ENCODE results near the gene FOXN3. TPM values are rescaled to one million over a fixed set of nuclear protein-coding genes. Genes with fewer than 3 reads are reported as not detected.
"Not testable (repeated sequence)": the region's sequence is repeated elsewhere in the genome, so short reads cannot be mapped to it uniquely, and the experiment has no call there.

Gene FOXN3
- total RNA-seq, 1 donor from 2014 or later: 127 TPM

GRCh38 chr14:89212386-89213235, 204.4 kb downstream of the FOXN3 start:
- no peak for ATAC-seq
- intact Hi-C loops (cut with DNase I): no loop called here
- DNase-seq (ENCODE audit: missing footprints): no peak

GRCh38 chr14:89209558-89209957, 207.5 kb downstream of the FOXN3 start:
- intact Hi-C loops (cut with DNase I): no loop called here
- no peak for DNase-seq (ENCODE audit: missing footprints)
- no peak for ATAC-seq

GRCh38 chr14:89207925-89208328, 209.1 kb downstream of the FOXN3 start:
- ATAC-seq (no peak), DNase-seq (ENCODE audit: missing footprints) (no peak)
- intact Hi-C loops (cut with DNase I): no loop called here

- ATAC-seq (no peak), DNase-seq (ENCODE audit: missing footprints) (no peak)
- intact Hi-C loops (cut with DNase I): no loop called here
These were observed 210.5 kb downstream of the FOXN3 start for GRCh38 chr14:89206389-89207031.

- DNase-seq (ENCODE audit: missing footprints) (no peak), ATAC-seq (no peak)
- intact Hi-C loops (cut with DNase I): no loop called here
These were observed 211.8 kb downstream of the FOXN3 start for GRCh38 chr14:89205137-89205740.

- ATAC-seq: no peak
- intact Hi-C loops (cut with DNase I): no loop called here
- DNase-seq (ENCODE audit: missing footprints): no peak
These were observed 214.4 kb downstream of the FOXN3 start for GRCh38 chr14:89202413-89203190.

GRCh38 chr14:89201645-89202044, 215.4 kb downstream of the FOXN3 start:
- DNase-seq (ENCODE audit: missing footprints) (no peak), ATAC-seq (no peak)
- intact Hi-C loops (cut with DNase I): no loop called here

GRCh38 chr14:89199357-89199756, 217.7 kb downstream of the FOXN3 start:
- DNase-seq (ENCODE audit: missing footprints); ATAC-seq; intact Hi-C loops (cut with DNase I): not testable (repeated sequence)

GRCh38 chr14:89198544-89199329, 218.3 kb downstream of the FOXN3 start:
- ATAC-seq: peak; percentile 30
- intact Hi-C loops (cut with DNase I): no loop called here
- no peak for DNase-seq (ENCODE audit: missing footprints)

- DNase-seq (ENCODE audit: missing footprints): no peak
- ATAC-seq: no peak
- intact Hi-C loops (cut with DNase I): no loop called here
These were observed 219.4 kb downstream of the FOXN3 start for GRCh38 chr14:89197623-89198022.

- DNase-seq (ENCODE audit: missing footprints) (no peak), ATAC-seq (no peak)
- intact Hi-C loops (cut with DNase I): no loop called here
These were observed 220.5 kb downstream of the FOXN3 start for GRCh38 chr14:89196545-89196944.

GRCh38 chr14:89194376-89194775, 222.7 kb downstream of the FOXN3 start:
- intact Hi-C loops (cut with DNase I): no loop called here
- ATAC-seq (no peak), DNase-seq (ENCODE audit: missing footprints) (no peak)

- intact Hi-C loops (cut with DNase I): no loop called here
- ATAC-seq: no peak
- DNase-seq (ENCODE audit: missing footprints): no peak
These were observed 226.1 kb downstream of the FOXN3 start for GRCh38 chr14:89190765-89191513.

GRCh38 chr14:89188492-89188891, 228.5 kb downstream of the FOXN3 start:
- intact Hi-C loops (cut with DNase I): loop anchor here (10.0 kb wide), 2 partner anchors 576 to 726 kb away; no protein-coding TSS in a partner anchor
- ATAC-seq (no peak), DNase-seq (ENCODE audit: missing footprints) (no peak)

- no peak for ATAC-seq
- intact Hi-C loops (cut with DNase I): loop anchor here (10.0 kb wide), 2 partner anchors 577 to 727 kb away; no protein-coding TSS in a partner anchor
These were observed 229.5 kb downstream of the FOXN3 start for GRCh38 chr14:89187501-89187900.

GRCh38 chr14:89186856-89187376, 230.1 kb downstream of the FOXN3 start:
- intact Hi-C loops (cut with DNase I): loop anchor here (10.0 kb wide), 2 partner anchors 578 to 728 kb away; no protein-coding TSS in a partner anchor
- peak; percentile 45 for ATAC-seq
- no peak for DNase-seq (ENCODE audit: missing footprints)

More at GRCh38 chr14:89187501-89187900, 229.5 kb downstream of the FOXN3 start:
- DNase-seq (ENCODE audit: missing footprints): no peak
